Ishikawa (cell line): ENCODE results near the gene INS.

Source experiments
- CEBPB ChIP-seq: IDR thresholded peaks from 2 replicates; pipeline ENCODE4 v1.6.1; 2012
- EP300 ChIP-seq: IDR thresholded peaks from 2 replicates; pipeline ENCODE4 v1.6.1; 2012; ENCODE audit warnings: borderline replicate concordance
- FOXM1 ChIP-seq: IDR thresholded peaks from 2 replicates; pipeline ENCODE4 v1.6.1; 2012; ENCODE audit warnings: low read depth, borderline replicate concordance
- RAD21 ChIP-seq: IDR thresholded peaks from 2 replicates; pipeline ENCODE4 v1.6.1; 2012; ENCODE audit warnings: low read depth
- TAF1 ChIP-seq: IDR thresholded peaks from 2 replicates; pipeline ENCODE4 v1.6.1; 2012; ENCODE audit warnings: low read depth, mild to moderate bottlenecking
- YY1 ChIP-seq: IDR thresholded peaks from 2 replicates; pipeline ENCODE4 v1.6.1; 2012; ENCODE audit warnings: low read depth
- TF ChIP-seq, protein P1 (sequence below): IDR thresholded peaks from 2 replicates; pipeline ENCODE4 v1.6.1; 2012; ENCODE audit warnings: low read depth, mild to moderate bottlenecking
- TF ChIP-seq, protein P2 (sequence below): IDR thresholded peaks from 2 replicates; pipeline ENCODE4 v1.6.1; 2012

DNA sequence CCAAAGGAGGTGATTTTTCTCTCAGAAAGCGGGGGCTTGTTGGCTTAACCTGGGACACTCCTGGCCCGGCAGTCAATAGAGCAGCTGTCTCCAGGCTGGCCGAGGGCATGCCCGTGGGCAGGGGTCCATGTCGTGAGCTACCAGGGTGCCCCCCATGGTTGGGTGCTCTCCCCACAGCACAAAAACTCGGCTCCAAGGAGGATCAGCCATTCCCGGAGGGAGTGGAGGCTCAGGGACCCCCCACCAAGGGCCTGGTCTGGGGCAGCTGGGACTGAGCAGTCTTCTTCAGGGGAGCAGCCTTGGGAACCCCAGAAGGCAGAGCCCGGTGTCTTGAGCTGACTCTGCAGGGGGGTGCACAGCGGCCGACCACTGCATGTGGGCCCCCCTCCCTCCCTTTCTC is 31.4 kb upstream of the INS start:
- TF ChIP-seq, protein P1, sequence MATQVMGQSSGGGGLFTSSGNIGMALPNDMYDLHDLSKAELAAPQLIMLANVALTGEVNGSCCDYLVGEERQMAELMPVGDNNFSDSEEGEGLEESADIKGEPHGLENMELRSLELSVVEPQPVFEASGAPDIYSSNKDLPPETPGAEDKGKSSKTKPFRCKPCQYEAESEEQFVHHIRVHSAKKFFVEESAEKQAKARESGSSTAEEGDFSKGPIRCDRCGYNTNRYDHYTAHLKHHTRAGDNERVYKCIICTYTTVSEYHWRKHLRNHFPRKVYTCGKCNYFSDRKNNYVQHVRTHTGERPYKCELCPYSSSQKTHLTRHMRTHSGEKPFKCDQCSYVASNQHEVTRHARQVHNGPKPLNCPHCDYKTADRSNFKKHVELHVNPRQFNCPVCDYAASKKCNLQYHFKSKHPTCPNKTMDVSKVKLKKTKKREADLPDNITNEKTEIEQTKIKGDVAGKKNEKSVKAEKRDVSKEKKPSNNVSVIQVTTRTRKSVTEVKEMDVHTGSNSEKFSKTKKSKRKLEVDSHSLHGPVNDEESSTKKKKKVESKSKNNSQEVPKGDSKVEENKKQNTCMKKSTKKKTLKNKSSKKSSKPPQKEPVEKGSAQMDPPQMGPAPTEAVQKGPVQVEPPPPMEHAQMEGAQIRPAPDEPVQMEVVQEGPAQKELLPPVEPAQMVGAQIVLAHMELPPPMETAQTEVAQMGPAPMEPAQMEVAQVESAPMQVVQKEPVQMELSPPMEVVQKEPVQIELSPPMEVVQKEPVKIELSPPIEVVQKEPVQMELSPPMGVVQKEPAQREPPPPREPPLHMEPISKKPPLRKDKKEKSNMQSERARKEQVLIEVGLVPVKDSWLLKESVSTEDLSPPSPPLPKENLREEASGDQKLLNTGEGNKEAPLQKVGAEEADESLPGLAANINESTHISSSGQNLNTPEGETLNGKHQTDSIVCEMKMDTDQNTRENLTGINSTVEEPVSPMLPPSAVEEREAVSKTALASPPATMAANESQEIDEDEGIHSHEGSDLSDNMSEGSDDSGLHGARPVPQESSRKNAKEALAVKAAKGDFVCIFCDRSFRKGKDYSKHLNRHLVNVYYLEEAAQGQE = no peak
- TF ChIP-seq EP300 (no peak), RAD21 (no peak), CEBPB (no peak), FOXM1 (no peak), YY1 (no peak), TAF1 (no peak)
- TF ChIP-seq, protein P2, sequence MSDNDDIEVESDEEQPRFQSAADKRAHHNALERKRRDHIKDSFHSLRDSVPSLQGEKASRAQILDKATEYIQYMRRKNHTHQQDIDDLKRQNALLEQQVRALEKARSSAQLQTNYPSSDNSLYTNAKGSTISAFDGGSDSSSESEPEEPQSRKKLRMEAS = no peak
